ENCODE results near the gene PDZD2.

DNA sequence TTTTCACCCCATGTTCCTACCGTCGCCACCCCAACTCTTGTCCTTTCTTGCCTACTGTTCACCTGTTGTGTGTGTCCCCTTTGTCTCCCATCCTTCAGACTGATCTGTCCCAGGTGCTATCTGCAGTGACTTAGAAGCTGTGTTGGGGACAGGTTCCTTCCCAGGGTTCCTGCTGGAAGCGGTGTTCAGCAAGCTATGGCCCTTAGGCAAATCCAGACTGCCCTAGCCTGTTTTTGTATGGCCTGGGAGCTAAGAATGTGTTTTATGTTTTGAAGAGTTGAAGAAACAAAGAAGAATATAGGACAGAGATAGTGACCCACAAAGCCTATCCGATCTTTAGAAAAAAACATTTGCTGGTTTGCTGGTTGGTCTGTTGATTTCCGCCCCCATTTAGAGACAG, 298.8 kb downstream of the PDZD2 start:
- TF ChIP-seq POLR2A (IDR thresholded peaks at IDR 0.05) (no peak), CTCF (IDR thresholded peaks at IDR 0.05) (no peak)
